ENCODE data around the gene USP2.

Gene USP2

GRCh38 chr11:119419834-119420492, 38.5 kb upstream of the USP2 start:
- H3K36me3 ChIP-seq (ENCODE audit: control insufficient read depth, insufficient read depth, low read length) = no peaks in the 10 kb centered on the region
- no peaks in the 10 kb centered on the region for H3K9me3 ChIP-seq (ENCODE audit: control insufficient read depth, low read length)
- no peak overlapping the region for H3K4me3 ChIP-seq (ENCODE audit: low read length)
- no peak overlapping the region for H3K9ac ChIP-seq (ENCODE audit: low read length)
- H3K4me1 ChIP-seq (ENCODE audit: control insufficient read depth, insufficient read depth, low read length) = no peaks in the 10 kb centered on the region
- peaks cover 39% of the 10 kb centered on the region for H3K27me3 ChIP-seq (ENCODE audit: control insufficient read depth, insufficient read depth, low read length)

GRCh38 chr11:119419246-119419645, 37.8 kb upstream of the USP2 start:
- Histone ChIP-seq H3K4me1 (ENCODE audit: control insufficient read depth, insufficient read depth, low read length) (no peaks in the 10 kb centered on the region), H3K9me3 (ENCODE audit: control insufficient read depth, low read length) (no peaks in the 10 kb centered on the region), H3K27me3 (ENCODE audit: control insufficient read depth, insufficient read depth, low read length) (peaks cover 39% of the 10 kb centered on the region)

DNA sequence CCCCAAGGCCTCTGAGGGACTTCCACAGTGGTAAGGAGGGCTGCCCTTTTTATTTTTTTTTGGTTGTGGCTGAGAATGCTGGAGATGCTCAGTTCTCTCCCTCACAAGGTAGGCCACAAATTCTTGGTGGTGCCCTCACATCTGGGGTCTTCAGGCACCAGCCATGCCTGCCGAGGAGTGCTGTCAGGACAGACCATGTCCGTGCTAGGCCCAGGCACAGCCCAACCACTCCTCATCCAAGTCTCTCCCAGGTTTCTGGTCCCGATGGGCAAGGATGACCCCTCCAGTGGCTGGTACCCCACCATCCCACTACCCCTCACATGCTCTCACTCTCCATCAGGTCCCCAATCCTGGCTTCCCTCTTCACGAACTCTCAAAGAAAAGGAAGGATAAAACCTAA, 37.3 kb upstream of the USP2 start:
- Histone ChIP-seq H3K9ac (ENCODE audit: low read length) (no peak overlapping the region), H3K36me3 (ENCODE audit: control insufficient read depth, insufficient read depth, low read length) (no peaks in the 10 kb centered on the region), H3K9me3 (ENCODE audit: control insufficient read depth, low read length) (no peaks in the 10 kb centered on the region), H3K4me1 (ENCODE audit: control insufficient read depth, insufficient read depth, low read length) (no peaks in the 10 kb centered on the region), H3K27me3 (ENCODE audit: control insufficient read depth, insufficient read depth, low read length) (peaks cover 38% of the 10 kb centered on the region), H3K4me3 (ENCODE audit: low read length) (no peak overlapping the region)

More at GRCh38 chr11:119419246-119419645, 37.8 kb upstream of the USP2 start:
- Histone ChIP-seq H3K36me3 (ENCODE audit: control insufficient read depth, insufficient read depth, low read length) (no peaks in the 10 kb centered on the region), H3K9ac (ENCODE audit: low read length) (no peak overlapping the region), H3K4me3 (ENCODE audit: low read length) (no peak overlapping the region)

GRCh38 chr11:119417726-119418540, 36.4 kb upstream of the USP2 start:
- no peak overlapping the region for H3K4me3 ChIP-seq (ENCODE audit: low read length)
- H3K36me3 ChIP-seq (ENCODE audit: control insufficient read depth, insufficient read depth, low read length) = no peaks in the 10 kb centered on the region
- H3K4me1 ChIP-seq (ENCODE audit: control insufficient read depth, insufficient read depth, low read length) = no peaks in the 10 kb centered on the region
- H3K9me3 ChIP-seq (ENCODE audit: control insufficient read depth, low read length) = no peaks in the 10 kb centered on the region
- peaks cover 30% of the 10 kb centered on the region for H3K27me3 ChIP-seq (ENCODE audit: control insufficient read depth, insufficient read depth, low read length)
- no peak overlapping the region for H3K9ac ChIP-seq (ENCODE audit: low read length)

DNA sequence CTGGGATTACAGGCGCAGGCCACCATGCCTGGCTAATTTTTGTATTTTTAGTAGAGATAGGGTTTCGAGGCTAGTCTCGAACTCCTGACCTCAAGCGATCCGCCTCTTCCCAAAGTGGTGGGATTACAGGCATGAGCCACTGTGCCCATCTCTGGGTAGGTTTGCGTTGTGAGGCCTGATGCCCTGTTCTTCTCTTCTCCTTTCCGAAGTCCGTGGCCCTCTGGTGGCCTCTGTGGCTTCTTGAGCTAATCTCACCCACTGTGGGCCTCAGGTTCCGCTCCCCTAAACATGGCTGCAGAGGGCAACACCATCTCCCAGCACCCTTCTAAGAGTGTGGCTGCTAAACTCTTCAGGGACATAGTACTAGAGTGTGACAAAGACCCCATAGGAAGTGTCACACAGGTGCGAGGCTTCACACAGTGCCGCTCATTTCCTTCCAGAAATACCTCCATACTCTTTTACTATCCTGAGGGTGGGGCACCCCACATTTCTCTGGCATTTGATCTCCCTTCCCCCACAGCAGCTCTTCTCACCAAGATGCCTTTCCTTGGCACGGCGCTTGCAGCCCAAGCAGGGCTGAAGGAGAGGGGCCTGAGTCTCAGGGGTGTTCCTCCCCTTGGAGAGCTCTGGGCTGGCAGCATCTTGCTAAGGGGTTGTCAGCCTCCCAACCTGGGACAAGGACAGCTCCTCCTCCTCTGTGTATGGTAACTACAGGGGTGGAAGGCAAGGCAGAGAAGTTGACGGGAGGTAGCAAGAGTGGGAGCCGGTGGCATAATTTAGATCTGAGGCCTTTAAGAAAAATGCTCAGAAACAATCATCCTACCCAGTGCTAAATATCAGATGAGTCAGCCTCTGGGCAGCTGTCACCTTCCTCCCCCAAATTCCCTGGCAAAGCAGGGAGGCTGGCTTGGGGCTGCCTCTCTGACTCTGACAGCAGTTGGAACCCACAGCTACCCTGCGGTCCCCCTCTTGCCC, 35.4 kb upstream of the USP2 start:
- H3K27me3 ChIP-seq (ENCODE audit: control insufficient read depth, insufficient read depth, low read length) = peaks cover 19% of the 10 kb centered on the region
- no peaks in the 10 kb centered on the region for H3K36me3 ChIP-seq (ENCODE audit: control insufficient read depth, insufficient read depth, low read length)

GRCh38 chr11:119415966-119416365, 34.5 kb upstream of the USP2 start:
- Histone ChIP-seq H3K27me3 (ENCODE audit: control insufficient read depth, insufficient read depth, low read length) (peaks cover 11% of the 10 kb centered on the region), H3K9ac (ENCODE audit: low read length) (no peak overlapping the region), H3K4me1 (ENCODE audit: control insufficient read depth, insufficient read depth, low read length) (no peaks in the 10 kb centered on the region), H3K4me3 (ENCODE audit: low read length) (no peak overlapping the region), H3K36me3 (ENCODE audit: control insufficient read depth, insufficient read depth, low read length) (no peaks in the 10 kb centered on the region), H3K9me3 (ENCODE audit: control insufficient read depth, low read length) (no peaks in the 10 kb centered on the region)

More for the DNA sequence above, 35.4 kb upstream of the USP2 start:
- no peak overlapping the region for H3K9ac ChIP-seq (ENCODE audit: low read length)
- no peak overlapping the region for H3K4me3 ChIP-seq (ENCODE audit: low read length)
- no peaks in the 10 kb centered on the region for H3K9me3 ChIP-seq (ENCODE audit: control insufficient read depth, low read length)
- no peaks in the 10 kb centered on the region for H3K4me1 ChIP-seq (ENCODE audit: control insufficient read depth, insufficient read depth, low read length)

DNA sequence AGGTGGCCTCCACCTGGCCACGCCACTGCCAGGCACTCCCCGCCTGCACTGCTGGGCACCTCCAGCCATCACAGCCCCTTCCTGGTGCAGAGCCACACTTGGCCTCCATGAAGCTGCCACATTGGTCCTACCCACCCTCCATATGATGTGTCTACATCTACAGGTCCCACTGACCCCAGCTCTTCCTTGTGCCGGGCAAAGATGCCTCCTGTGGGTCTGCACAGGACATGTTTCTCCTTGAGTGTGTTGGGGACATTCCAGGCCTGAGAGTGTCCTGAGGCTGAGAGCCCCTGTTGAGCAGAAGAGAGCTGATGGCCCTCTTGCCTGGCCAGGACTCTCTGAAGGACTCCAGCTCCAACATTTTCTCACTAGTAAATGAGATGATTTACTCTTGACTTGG, 34.0 kb upstream of the USP2 start:
- Histone ChIP-seq H3K27me3 (ENCODE audit: control insufficient read depth, insufficient read depth, low read length) (peaks cover 6% of the 10 kb centered on the region), H3K36me3 (ENCODE audit: control insufficient read depth, insufficient read depth, low read length) (no peaks in the 10 kb centered on the region), H3K4me3 (ENCODE audit: low read length) (no peak overlapping the region), H3K4me1 (ENCODE audit: control insufficient read depth, insufficient read depth, low read length) (no peaks in the 10 kb centered on the region), H3K9me3 (ENCODE audit: control insufficient read depth, low read length) (no peaks in the 10 kb centered on the region), H3K9ac (ENCODE audit: low read length) (no peak overlapping the region)

DNA sequence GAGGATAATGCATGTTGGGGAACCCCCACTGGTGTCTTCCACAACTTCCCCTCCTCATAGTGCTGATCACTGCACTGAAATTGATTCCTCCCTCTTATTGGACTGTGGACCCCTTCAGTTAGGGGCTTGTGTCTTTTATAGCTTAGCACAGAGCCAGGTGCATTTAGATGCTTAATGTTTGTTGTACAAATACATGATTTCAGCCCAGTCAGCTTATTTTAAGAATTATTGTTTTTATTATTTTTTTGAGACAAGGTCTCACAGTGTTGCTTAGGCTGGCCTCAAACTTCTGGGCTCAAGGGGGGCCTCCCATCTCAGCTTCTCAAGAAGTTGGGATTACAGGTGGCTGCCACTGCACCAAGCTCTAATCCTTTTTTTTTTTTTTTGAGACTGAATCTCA, 33.2 kb upstream of the USP2 start:
- H3K4me1 ChIP-seq (ENCODE audit: control insufficient read depth, insufficient read depth, low read length) = no peaks in the 10 kb centered on the region

GRCh38 chr11:119414321-119414720, 32.8 kb upstream of the USP2 start:
- Histone ChIP-seq H3K4me1 (ENCODE audit: control insufficient read depth, insufficient read depth, low read length) (no peaks in the 10 kb centered on the region), H3K9me3 (ENCODE audit: control insufficient read depth, low read length) (no peaks in the 10 kb centered on the region), H3K27me3 (ENCODE audit: control insufficient read depth, insufficient read depth, low read length) (no peaks in the 10 kb centered on the region)

More for the DNA sequence above, 33.2 kb upstream of the USP2 start:
- Histone ChIP-seq H3K36me3 (ENCODE audit: control insufficient read depth, insufficient read depth, low read length) (no peaks in the 10 kb centered on the region), H3K9me3 (ENCODE audit: control insufficient read depth, low read length) (no peaks in the 10 kb centered on the region), H3K27me3 (ENCODE audit: control insufficient read depth, insufficient read depth, low read length) (peaks cover under 1% of the 10 kb centered on the region), H3K9ac (ENCODE audit: low read length) (no peak overlapping the region), H3K4me3 (ENCODE audit: low read length) (no peak overlapping the region)

GRCh38 chr11:119412072-119412471, 30.6 kb upstream of the USP2 start:
- Histone ChIP-seq H3K27me3 (ENCODE audit: control insufficient read depth, insufficient read depth, low read length) (no peaks in the 10 kb centered on the region), H3K4me3 (ENCODE audit: low read length) (no peak overlapping the region), H3K4me1 (ENCODE audit: control insufficient read depth, insufficient read depth, low read length) (no peaks in the 10 kb centered on the region), H3K9ac (ENCODE audit: low read length) (no peak overlapping the region), H3K36me3 (ENCODE audit: control insufficient read depth, insufficient read depth, low read length) (no peaks in the 10 kb centered on the region), H3K9me3 (ENCODE audit: control insufficient read depth, low read length) (no peaks in the 10 kb centered on the region)

More at GRCh38 chr11:119414321-119414720, 32.8 kb upstream of the USP2 start:
- H3K4me3 ChIP-seq (ENCODE audit: low read length) = no peak overlapping the region
- H3K9ac ChIP-seq (ENCODE audit: low read length) = no peak overlapping the region
- no peaks in the 10 kb centered on the region for H3K36me3 ChIP-seq (ENCODE audit: control insufficient read depth, insufficient read depth, low read length)

GRCh38 chr11:119410501-119410900, 29.0 kb upstream of the USP2 start:
- Histone ChIP-seq H3K4me3 (ENCODE audit: low read length) (no peak overlapping the region), H3K36me3 (ENCODE audit: control insufficient read depth, insufficient read depth, low read length) (no peaks in the 10 kb centered on the region), H3K4me1 (ENCODE audit: control insufficient read depth, insufficient read depth, low read length) (no peaks in the 10 kb centered on the region), H3K9me3 (ENCODE audit: control insufficient read depth, low read length) (no peaks in the 10 kb centered on the region), H3K27me3 (ENCODE audit: control insufficient read depth, insufficient read depth, low read length) (no peaks in the 10 kb centered on the region), H3K9ac (ENCODE audit: low read length) (no peak overlapping the region)
